IMR-90 (cell line): ENCODE data around the gene VWA8. TPM values are rescaled to one million over a fixed set of nuclear protein-coding genes. Genes with fewer than 3 reads are reported as not detected.

Source experiments
- ATAC-seq: fragments of 200-7000 bp; cut with Tn5 transposase; 2 replicates; pipeline ENCODE4 v1.9.1; 2020; ENCODE audit warnings: low read depth, mild to moderate bottlenecking, moderate library complexity
- BruUV-seq: library from RNA; stranded (reverse); fragments of 400-500 nt; replicated peaks from 2 replicates; lab custom pipeline; 2021; lab: Mats Ljungman, UMichigan
- CTCF ChIA-PET: fragments of 300-600 bp; formaldehyde crosslinking; extraction: SDS; loops from one replicate; lab custom pipeline; 2021; ENCODE audit warnings: antibody characterized with exemption; lab: Yijun Ruan, JAX
- POLR2A ChIA-PET: fragments of 300-600 bp; sonication (Branson Sonifier 250); formaldehyde crosslinking; loops from one replicate; lab custom pipeline; 2022; ENCODE audit warnings: antibody characterized with exemption; ENCODE audit not compliant: unreplicated experiment; lab: Charles Lee
- DNase-seq: peaks from one replicate; pipeline ENCODE4 v3.0.0; 2013
- H2AFZ ChIP-seq: replicated peaks from 2 replicates; pipeline ENCODE3; 2013; ENCODE audit warnings: low read length, mild to moderate bottlenecking; ENCODE audit not compliant: poor library complexity
- H2AK5ac ChIP-seq: 2 replicates; pipeline ENCODE4 v1.6.1; 2013; ENCODE audit warnings: low read depth, low read length, inconsistent platforms
- H2AK9ac ChIP-seq: replicated peaks from 2 replicates; pipeline ENCODE3; 2013; ENCODE audit warnings: mild to moderate bottlenecking, low read depth, low read length, moderate library complexity; ENCODE audit not compliant: poor library complexity
- H2BK120ac ChIP-seq: 2 replicates; pipeline ENCODE4 v1.6.1; 2013; ENCODE audit warnings: low read depth, low read length, inconsistent platforms
- H2BK15ac ChIP-seq: 3 replicates; pipeline ENCODE4 v1.6.1; 2013; ENCODE audit warnings: low read depth, low read length, inconsistent platforms
- H2BK20ac ChIP-seq: 2 replicates; pipeline ENCODE4 v1.6.1; 2013; ENCODE audit warnings: low read depth, mild to moderate bottlenecking, inconsistent platforms, low read length, moderate library complexity
- H2BK5ac ChIP-seq: 2 replicates; pipeline ENCODE4 v1.6.1; 2013; ENCODE audit warnings: mild to moderate bottlenecking, low read depth, low read length, inconsistent platforms; ENCODE audit not compliant: poor library complexity, severe bottlenecking
- H3K14ac ChIP-seq: replicated peaks from 2 replicates; pipeline ENCODE4 v1.6.1; 2013; ENCODE audit warnings: low read depth, low read length, inconsistent platforms
- H3K18ac ChIP-seq: 2 replicates; pipeline ENCODE4 v1.6.1; 2013; ENCODE audit warnings: low read depth, low read length, control low read depth
- H3K23ac ChIP-seq: 2 replicates; pipeline ENCODE4 v1.6.1; 2013; ENCODE audit warnings: low read depth, low read length, inconsistent platforms
- H3K27ac ChIP-seq: 2 replicates; pipeline ENCODE4 v1.5.1; 2013; ENCODE audit warnings: mild to moderate bottlenecking, control low read depth, low read length; ENCODE audit not compliant: insufficient read depth
- H3K27me3 ChIP-seq: 2 replicates; pipeline ENCODE4 v1.6.1; 2013; ENCODE audit warnings: low read length; ENCODE audit not compliant: control insufficient read depth, insufficient read depth
- H3K36me3 ChIP-seq: 2 replicates; pipeline ENCODE4 v1.6.1; 2013; ENCODE audit warnings: low read length, mixed read lengths; ENCODE audit not compliant: control insufficient read depth, insufficient read depth
- H3K4ac ChIP-seq: 2 replicates; pipeline ENCODE4 v1.6.1; 2013; ENCODE audit warnings: low read depth, low read length, inconsistent platforms
- H3K4me1 ChIP-seq: 2 replicates; pipeline ENCODE4 v1.6.1; 2013; ENCODE audit warnings: low read length, mixed read lengths; ENCODE audit not compliant: control insufficient read depth, insufficient read depth
- H3K4me2 ChIP-seq: 2 replicates; pipeline ENCODE4 v1.6.1; 2013; ENCODE audit warnings: low read depth, mild to moderate bottlenecking, control low read depth, low read length, moderate library complexity
- H3K4me3 ChIP-seq: 2 replicates; pipeline ENCODE4 v1.5.1; 2013; ENCODE audit warnings: low read depth, mild to moderate bottlenecking, control low read depth, low read length, moderate library complexity; ENCODE audit not compliant: insufficient read depth
- H3K56ac ChIP-seq: 2 replicates; pipeline ENCODE4 v1.6.1; 2013; ENCODE audit warnings: low read length, inconsistent platforms; ENCODE audit not compliant: insufficient read depth; ENCODE audit errors: extremely low read depth
- H3K79me1 ChIP-seq, 2 experiments: 2 replicates each; pipeline ENCODE4 v1.6.1; 2013; ENCODE audit warnings: low read length in 2 of 2, inconsistent platforms in 1 of 2, low read depth in 1 of 2
- H3K9ac ChIP-seq: 2 replicates; pipeline ENCODE4 v1.6.1; 2013; ENCODE audit warnings: low read depth, low read length, control low read depth
- H3K9me1 ChIP-seq: 2 replicates; pipeline ENCODE4 v1.6.1; 2013; ENCODE audit warnings: low read length, inconsistent platforms; ENCODE audit not compliant: insufficient read depth
- H3K9me3 ChIP-seq: 2 replicates; pipeline ENCODE4 v1.6.1; 2013; ENCODE audit warnings: low read length; ENCODE audit not compliant: control insufficient read depth, insufficient read depth
- H4K20me1 ChIP-seq: 2 replicates; pipeline ENCODE4 v1.6.1; 2013; ENCODE audit warnings: low read length, inconsistent platforms; ENCODE audit not compliant: insufficient read depth
- H4K5ac ChIP-seq: 2 replicates; pipeline ENCODE4 v1.6.1; 2013; ENCODE audit warnings: mild to moderate bottlenecking, low read depth, low read length, control low read depth
- H4K8ac ChIP-seq, 2 experiments: 2 replicates each; pipeline ENCODE4 v1.6.1; 2013; ENCODE audit warnings: low read depth in 2 of 2, low read length in 2 of 2, control low read depth in 1 of 2, inconsistent platforms in 1 of 2
- H4K91ac ChIP-seq: 2 replicates; pipeline ENCODE4 v1.6.1; 2013; ENCODE audit warnings: low read depth, low read length, inconsistent platforms; ENCODE audit not compliant: insufficient read depth
- CTCF ChIP-seq: conservative IDR thresholded peaks from 2 replicates; pipeline ENCODE4 v1.5.1; 2012; ENCODE audit warnings: mild to moderate bottlenecking, low read depth, low read length, improper control_type of control experiment
- RAD21 ChIP-seq: IDR thresholded peaks from 2 replicates; pipeline ENCODE4 v1.6.1; 2012; ENCODE audit warnings: low read length, improper control_type of control experiment
- RCOR1 ChIP-seq: IDR thresholded peaks from 2 replicates; pipeline ENCODE4 v1.6.1; 2012; ENCODE audit warnings: mild to moderate bottlenecking, low read length, improper control_type of control experiment; ENCODE audit not compliant: insufficient replicate concordance
- USF2 ChIP-seq: fragments of 150-350 bp; IDR thresholded peaks from 2 replicates; pipeline ENCODE4 v1.6.1; 2017; ENCODE audit warnings: mild to moderate bottlenecking, antibody characterized with exemption, low read length, low read depth
- WGBS, 2 experiments: methylation state at CpG; one replicate each; pipeline versions ENCODE4 v1.1.5 to v1.1.7; 2013; ENCODE audit warnings: missing lambda C conversion rate in 2 of 2; ENCODE audit not compliant: insufficient read length in 1 of 2; ENCODE audit errors: extremely low coverage in 2 of 2; 5-methylcytosine and 5-hydroxymethylcytosine counted together
- dilution Hi-C: fragments of 300-500 bp; cut with HindIII; formaldehyde crosslinking; loops from one replicate; pipeline ENCODE4 v1.14.3; 2018; ENCODE audit warnings: low sequenced_read_pairs; ENCODE audit not compliant: unreplicated experiment
- in situ Hi-C: fragments of 300-500 bp; cut with MboI; formaldehyde crosslinking; loops from 3 replicates; pipeline ENCODE4 v1.14.3; 2019; ENCODE audit warnings: low sequenced_read_pairs, inconsistent platforms, mixed read lengths
- intact Hi-C: fragments of 100-400 bp; cut with micrococcal nuclease; formaldehyde crosslinking; loops from 2 replicates; pipeline ENCODE4 v1.10.0; 2022
- polyA plus RNA-seq, 3 experiments: library from polyadenylated mRNA; depleted of rRNA; stranded (reverse); fragments of >200 nt; gene quantifications; 2 replicates each; pipeline ENCODE4 v1.2.3, GENCODE V29; 2012; ENCODE audit warnings: low replicate concordance in 1 of 3
- total RNA-seq: library from RNA; depleted of rRNA; stranded (reverse); fragments of >200 nt; gene quantifications from 2 replicates; pipeline ENCODE4 v1.2.3, GENCODE V29; 2012

Gene VWA8
- total and polyA plus RNA-seq, 2 of the 4 experiments (the other 2 are of a cell fraction): 5.9 to 18.3 TPM

GRCh38 chr13:41673640-41674039 is 287.3 kb downstream of the VWA8 start:
- H3K9ac ChIP-seq: no peak overlapping the region
- H4K8ac ChIP-seq: no peak overlapping the region
- no peak overlapping the region for H3K18ac ChIP-seq
- no peaks in the 10 kb centered on the region for H3K36me3 ChIP-seq
- TF ChIP-seq USF2: no peak
- TF ChIP-seq RAD21: no peak
- no peak for TF ChIP-seq CTCF
- no peak for TF ChIP-seq RCOR1
- ATAC-seq: no peak
- in situ Hi-C loops: no loop called here
- no CpG with 5 or more reads among the region's 2 CpGs for WGBS, 2 experiments
- H3K27ac ChIP-seq: no peak overlapping the region
- ChIA-PET CTCF (interaction anchor here (1.1 kb wide), 1 partner anchor 14 kb away, joined by 3 read pairs; no protein-coding TSS in a partner anchor), POLR2A (no interaction called here)
- BruUV-seq: no TSS peak
- no peak overlapping the region for H2AFZ ChIP-seq
- no peak for DNase-seq
- H3K79me1 ChIP-seq: no peaks in the 10 kb centered on the region
- no peak overlapping the region for H2BK120ac ChIP-seq
- H3K4ac ChIP-seq: no peak overlapping the region
- H4K91ac ChIP-seq: no peak overlapping the region
- no peaks in the 10 kb centered on the region for H3K9me3 ChIP-seq
- H2BK15ac ChIP-seq: no peak overlapping the region
- no peak overlapping the region for H4K5ac ChIP-seq
- H3K4me1 ChIP-seq: peaks cover 4% of the 10 kb centered on the region; the same call in 1 of the 2 replicates
- H3K4me3 ChIP-seq: no peak overlapping the region
- H3K14ac ChIP-seq: no peak overlapping the region
- no peak overlapping the region for H3K4me2 ChIP-seq
- dilution Hi-C loops: no loop called here
- no peak overlapping the region for H3K23ac ChIP-seq
- H3K27me3 ChIP-seq: no peaks in the 10 kb centered on the region
- H4K20me1 ChIP-seq: no peaks in the 10 kb centered on the region
- H2AK5ac ChIP-seq: no peak overlapping the region
- H2BK5ac ChIP-seq: no peak overlapping the region
- no peak overlapping the region for H2BK20ac ChIP-seq
- no peak overlapping the region for H3K56ac ChIP-seq
- H2AK9ac ChIP-seq: no peak overlapping the region
- intact Hi-C loops: no loop called here
- H3K9me1 ChIP-seq: no peaks in the 10 kb centered on the region
